PC-3 (cell line): ENCODE measurements around the gene FOXN3. TPM values are rescaled to one million over a fixed set of nuclear protein-coding genes. Genes with fewer than 3 reads are reported as not detected.

Source experiments
- ATAC-seq: fragments of 200-7000 bp; cut with Tn5 transposase; 2 replicates; pipeline ENCODE4 v1.9.1; 2020; ENCODE audit warnings: mild to moderate bottlenecking, moderate library complexity
- BruUV-seq: library from RNA; stranded (reverse); fragments of 400-500 nt; replicated peaks from 2 replicates; lab custom pipeline; 2021; lab: Mats Ljungman, UMichigan
- CTCF ChIA-PET: fragments of 300-600 bp; sonication (Branson Sonifier 250); formaldehyde crosslinking; loops from one replicate; lab custom pipeline; 2022; ENCODE audit warnings: antibody characterized with exemption; lab: Charles Lee
- POLR2A ChIA-PET: fragments of 300-600 bp; sonication (Branson Sonifier 250); formaldehyde crosslinking; loops from one replicate; lab custom pipeline; 2022; ENCODE audit warnings: antibody characterized with exemption; ENCODE audit not compliant: unreplicated experiment; lab: Charles Lee
- DNase-seq: peaks from one replicate; pipeline ENCODE4 v3.0.0-alpha.2; 2015
- H2AFZ ChIP-seq: fragments of 300-600 bp; sonication (generic); 2 replicates; pipeline ENCODE4 v1.6.0; 2016; ENCODE audit warnings: antibody characterized with exemption, low read length
- H3F3A ChIP-seq: fragments of 300-600 bp; sonication (generic); one replicate; pipeline ENCODE4 v1.6.0; 2017; ENCODE audit warnings: antibody characterized with exemption, low read length, control low read depth, mild to moderate bottlenecking; ENCODE audit not compliant: unreplicated experiment
- H3K27ac ChIP-seq: fragments of 300-600 bp; sonication (generic); 2 replicates; pipeline ENCODE4 v1.5.1; 2016; ENCODE audit warnings: mild to moderate bottlenecking, low read length
- H3K27me3 ChIP-seq: fragments of 300-600 bp; sonication (generic); 2 replicates; pipeline ENCODE4 v1.6.1; 2016; ENCODE audit warnings: low read length, mixed read lengths
- H3K36me3 ChIP-seq: fragments of 300-600 bp; sonication (generic); 2 replicates; pipeline ENCODE4 v1.6.1; 2016; ENCODE audit warnings: low read depth, mixed run types, low read length, mixed read lengths
- H3K4me1 ChIP-seq: fragments of 300-600 bp; sonication (generic); 2 replicates; pipeline ENCODE4 v1.5.1; 2016; ENCODE audit warnings: low read length; ENCODE audit not compliant: insufficient read depth
- H3K4me2 ChIP-seq: fragments of 300-600 bp; sonication (generic); 2 replicates; pipeline ENCODE4 v1.6.0; 2016; ENCODE audit warnings: low read length
- H3K4me3 ChIP-seq: fragments of 300-600 bp; sonication (generic); 2 replicates; pipeline ENCODE4 v1.5.1; 2016; ENCODE audit warnings: mild to moderate bottlenecking, low read length, mixed read lengths
- H3K79me2 ChIP-seq: fragments of 300-600 bp; sonication (generic); 2 replicates; pipeline ENCODE4 v1.6.1; 2017; ENCODE audit warnings: low read length, mixed read lengths
- H3K9ac ChIP-seq: fragments of 300-600 bp; sonication (generic); 2 replicates; pipeline ENCODE4 v1.6.0; 2016; ENCODE audit warnings: mild to moderate bottlenecking, low read length
- H3K9me2 ChIP-seq: fragments of 300-600 bp; sonication (generic); replicated peaks from 2 replicates; pipeline ENCODE4 v1.6.1; 2016; ENCODE audit warnings: mixed run types, low read length, mixed read lengths
- H3K9me3 ChIP-seq: fragments of 300-600 bp; sonication (generic); 2 replicates; pipeline ENCODE4 v1.6.1; 2016; ENCODE audit warnings: low read length, mixed read lengths
- H4K20me1 ChIP-seq: fragments of 300-600 bp; sonication (generic); 2 replicates; pipeline ENCODE4 v1.6.1; 2016; ENCODE audit warnings: low read length, mixed read lengths
- EZH2 ChIP-seq: fragments of 300-600 bp; sonication (generic); IDR thresholded peaks from one replicate; pipeline ENCODE4 v1.6.1; 2017; ENCODE audit warnings: antibody characterized with exemption, mild to moderate bottlenecking, low read length; ENCODE audit not compliant: unreplicated experiment
- EZH2phosphoT487 ChIP-seq: fragments of 300-600 bp; sonication (generic); IDR thresholded peaks from 2 replicates; pipeline ENCODE4 v1.6.1; 2018; ENCODE audit warnings: mild to moderate bottlenecking, antibody characterized with exemption, low read length, borderline replicate concordance
- intact Hi-C: fragments of 100-400 bp; cut with micrococcal nuclease; formaldehyde crosslinking; loops from 2 replicates; pipeline ENCODE4 v1.9.0; 2023
- total RNA-seq: library from RNA; depleted of rRNA; stranded (reverse); fragments of >200 nt; gene quantifications from 2 replicates; pipeline ENCODE4 v1.2.3, GENCODE V29; 2014
- TF ChIP-seq, protein P1 (sequence below): fragments of 300-600 bp; sonication (generic); conservative IDR thresholded peaks from 2 replicates; pipeline ENCODE4 v1.5.1; 2017; ENCODE audit warnings: antibody characterized with exemption, low read depth, mild to moderate bottlenecking, low read length

Gene FOXN3
- total RNA-seq, 1 experiment from 2014 or later = 13.3 TPM

DNA sequence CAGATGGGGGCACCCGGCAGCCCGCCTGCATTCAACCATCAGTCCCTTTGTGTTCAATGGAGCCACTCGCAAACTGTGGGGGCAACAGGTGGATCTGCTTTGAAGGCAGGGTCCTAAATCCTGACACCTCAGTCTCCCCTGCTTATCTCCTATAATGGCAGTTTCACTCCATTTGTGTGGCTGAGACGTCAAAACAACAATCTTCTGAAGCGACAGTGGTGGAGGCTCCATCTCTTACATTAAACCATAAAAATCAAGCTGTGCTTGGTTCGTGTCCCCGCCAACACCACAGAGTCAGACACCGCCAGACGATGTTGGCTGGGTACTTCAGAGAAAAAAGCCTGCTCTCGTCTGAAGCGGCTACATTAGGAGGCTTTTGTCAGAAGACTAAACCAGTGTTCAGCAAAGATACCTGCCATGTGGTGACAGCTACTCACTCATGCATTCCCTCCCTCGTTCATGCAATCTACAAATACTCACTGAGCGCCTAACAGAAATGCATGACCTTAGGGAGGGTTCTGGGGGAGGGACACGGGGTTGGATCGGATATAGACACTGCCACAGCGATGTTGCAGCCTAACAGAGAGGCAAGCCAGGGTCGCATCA lies 253.9 kb downstream of the FOXN3 start:
- POLR2A ChIA-PET = no interaction called here
- H3F3A ChIP-seq = no peaks in the 10 kb centered on the region
- TF ChIP-seq EZH2phosphoT487 (no peak), EZH2 (no peak)
- TF ChIP-seq, protein P1, sequence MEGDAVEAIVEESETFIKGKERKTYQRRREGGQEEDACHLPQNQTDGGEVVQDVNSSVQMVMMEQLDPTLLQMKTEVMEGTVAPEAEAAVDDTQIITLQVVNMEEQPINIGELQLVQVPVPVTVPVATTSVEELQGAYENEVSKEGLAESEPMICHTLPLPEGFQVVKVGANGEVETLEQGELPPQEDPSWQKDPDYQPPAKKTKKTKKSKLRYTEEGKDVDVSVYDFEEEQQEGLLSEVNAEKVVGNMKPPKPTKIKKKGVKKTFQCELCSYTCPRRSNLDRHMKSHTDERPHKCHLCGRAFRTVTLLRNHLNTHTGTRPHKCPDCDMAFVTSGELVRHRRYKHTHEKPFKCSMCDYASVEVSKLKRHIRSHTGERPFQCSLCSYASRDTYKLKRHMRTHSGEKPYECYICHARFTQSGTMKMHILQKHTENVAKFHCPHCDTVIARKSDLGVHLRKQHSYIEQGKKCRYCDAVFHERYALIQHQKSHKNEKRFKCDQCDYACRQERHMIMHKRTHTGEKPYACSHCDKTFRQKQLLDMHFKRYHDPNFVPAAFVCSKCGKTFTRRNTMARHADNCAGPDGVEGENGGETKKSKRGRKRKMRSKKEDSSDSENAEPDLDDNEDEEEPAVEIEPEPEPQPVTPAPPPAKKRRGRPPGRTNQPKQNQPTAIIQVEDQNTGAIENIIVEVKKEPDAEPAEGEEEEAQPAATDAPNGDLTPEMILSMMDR = no peak
- H3K9me3 ChIP-seq = no peaks in the 10 kb centered on the region
- CTCF ChIA-PET = no interaction called here
- ATAC-seq (no peak), DNase-seq (no peak)
- H3K79me2 ChIP-seq = no peaks in the 10 kb centered on the region
- intact Hi-C loops = no loop called here
- H3K4me1 ChIP-seq = no peaks in the 10 kb centered on the region
- no peak overlapping the region for H3K4me3 ChIP-seq
- H3K9ac ChIP-seq = no peak overlapping the region
- no peaks in the 10 kb centered on the region for H3K9me2 ChIP-seq
- BruUV-seq = no TSS peak
- H4K20me1 ChIP-seq = no peaks in the 10 kb centered on the region
- H2AFZ ChIP-seq = no peak overlapping the region
- no peaks in the 10 kb centered on the region for H3K27me3 ChIP-seq
- H3K36me3 ChIP-seq = no peaks in the 10 kb centered on the region
- no peak overlapping the region for H3K4me2 ChIP-seq
- no peak overlapping the region for H3K27ac ChIP-seq

DNA sequence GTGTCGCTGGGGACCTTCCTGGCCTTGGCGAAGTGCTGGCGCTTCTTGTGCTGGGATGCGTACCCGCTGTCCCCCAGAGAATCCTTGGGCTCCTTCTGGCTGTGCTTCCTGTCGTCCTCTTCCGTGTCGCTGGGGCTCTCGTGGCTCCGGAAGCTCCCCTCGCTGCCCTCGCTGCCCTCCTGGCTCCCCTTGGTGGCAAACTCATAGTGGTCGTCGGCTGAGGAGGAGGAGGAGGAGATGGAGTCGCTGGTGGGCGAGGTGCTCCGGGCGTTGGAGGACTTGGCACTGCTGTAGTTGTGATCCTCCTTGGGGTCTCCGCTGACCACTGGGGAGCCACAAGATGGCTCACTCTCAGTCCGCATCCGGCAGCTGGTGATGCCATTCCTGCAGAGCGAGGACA lies 254.4 kb downstream of the FOXN3 start:
- ATAC-seq = no peak
- Histone ChIP-seq H2AFZ (no peak overlapping the region), H4K20me1 (no peaks in the 10 kb centered on the region), H3K9me2 (no peaks in the 10 kb centered on the region), H3K4me3 (no peak overlapping the region), H3K79me2 (no peaks in the 10 kb centered on the region), H3K36me3 (no peaks in the 10 kb centered on the region), H3F3A (no peaks in the 10 kb centered on the region), H3K4me1 (no peaks in the 10 kb centered on the region), H3K9ac (no peak overlapping the region), H3K27ac (no peak overlapping the region), H3K4me2 (no peak overlapping the region), H3K9me3 (no peaks in the 10 kb centered on the region), H3K27me3 (no peaks in the 10 kb centered on the region)
- intact Hi-C loops = no loop called here
- POLR2A ChIA-PET = no interaction called here
- TF ChIP-seq EZH2phosphoT487 = no peak
- no peak for TF ChIP-seq EZH2
- TF ChIP-seq, protein P1 = no peak
- DNase-seq = no peak
- CTCF ChIA-PET = no interaction called here
- no TSS peak for BruUV-seq

DNA sequence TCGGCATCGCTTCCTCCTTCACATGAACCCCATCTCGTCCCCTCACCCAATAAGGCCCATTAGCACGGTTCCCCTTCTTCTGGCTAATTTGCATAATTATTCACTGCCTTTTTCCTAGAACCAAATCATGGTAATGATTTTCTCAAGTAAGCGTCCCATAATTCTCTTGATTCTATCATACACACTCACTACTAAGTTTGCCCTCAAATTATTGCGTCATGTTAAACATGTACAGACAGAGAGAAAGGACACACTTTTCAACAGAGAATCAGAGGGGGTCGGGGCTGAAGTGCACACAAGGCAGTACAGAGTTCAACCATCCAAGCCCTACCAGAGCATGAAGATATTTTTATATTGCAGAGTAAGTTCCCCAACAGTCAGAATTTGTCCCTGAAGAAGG lies 256.6 kb downstream of the FOXN3 start:
- intact Hi-C loops = no loop called here

More for the DNA sequence above, 256.6 kb downstream of the FOXN3 start:
- DNase-seq (no peak), ATAC-seq (no peak)
- no peak overlapping the region for H2AFZ ChIP-seq
- TF ChIP-seq, protein P1 = no peak
- TF ChIP-seq EZH2 (no peak), EZH2phosphoT487 (no peak)
- H3F3A ChIP-seq = no peaks in the 10 kb centered on the region
- no peak overlapping the region for H3K9ac ChIP-seq
- no peaks in the 10 kb centered on the region for H3K4me1 ChIP-seq
- no peaks in the 10 kb centered on the region for H4K20me1 ChIP-seq
- CTCF ChIA-PET = no interaction called here
- H3K9me2 ChIP-seq = no peaks in the 10 kb centered on the region
- POLR2A ChIA-PET = no interaction called here
- H3K4me2 ChIP-seq = no peak overlapping the region
- H3K4me3 ChIP-seq = no peak overlapping the region
- BruUV-seq = no TSS peak
- H3K27me3 ChIP-seq = no peaks in the 10 kb centered on the region
- H3K27ac ChIP-seq = no peak overlapping the region
- no peaks in the 10 kb centered on the region for H3K36me3 ChIP-seq
- no peaks in the 10 kb centered on the region for H3K79me2 ChIP-seq
- no peaks in the 10 kb centered on the region for H3K9me3 ChIP-seq
